ENCODE measurements around the gene TLE5.

TLE5 gene

GRCh38 chr19:3075605-3076431, 13.5 kb upstream of the TLE5 start:
- H3K9me3 ChIP-seq (ENCODE audit: severe bottlenecking) = no peaks in the 10 kb centered on the region
- H3K27me3 ChIP-seq (ENCODE audit: insufficient read depth, low read depth, severe bottlenecking) = no peaks in the 10 kb centered on the region
- TF ChIP-seq, protein P1, sequence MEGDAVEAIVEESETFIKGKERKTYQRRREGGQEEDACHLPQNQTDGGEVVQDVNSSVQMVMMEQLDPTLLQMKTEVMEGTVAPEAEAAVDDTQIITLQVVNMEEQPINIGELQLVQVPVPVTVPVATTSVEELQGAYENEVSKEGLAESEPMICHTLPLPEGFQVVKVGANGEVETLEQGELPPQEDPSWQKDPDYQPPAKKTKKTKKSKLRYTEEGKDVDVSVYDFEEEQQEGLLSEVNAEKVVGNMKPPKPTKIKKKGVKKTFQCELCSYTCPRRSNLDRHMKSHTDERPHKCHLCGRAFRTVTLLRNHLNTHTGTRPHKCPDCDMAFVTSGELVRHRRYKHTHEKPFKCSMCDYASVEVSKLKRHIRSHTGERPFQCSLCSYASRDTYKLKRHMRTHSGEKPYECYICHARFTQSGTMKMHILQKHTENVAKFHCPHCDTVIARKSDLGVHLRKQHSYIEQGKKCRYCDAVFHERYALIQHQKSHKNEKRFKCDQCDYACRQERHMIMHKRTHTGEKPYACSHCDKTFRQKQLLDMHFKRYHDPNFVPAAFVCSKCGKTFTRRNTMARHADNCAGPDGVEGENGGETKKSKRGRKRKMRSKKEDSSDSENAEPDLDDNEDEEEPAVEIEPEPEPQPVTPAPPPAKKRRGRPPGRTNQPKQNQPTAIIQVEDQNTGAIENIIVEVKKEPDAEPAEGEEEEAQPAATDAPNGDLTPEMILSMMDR (IDR thresholded peaks at IDR 0.05; ENCODE audit: low read depth, low read length) = peak; percentile 98
- H3K36me3 ChIP-seq = no peaks in the 10 kb centered on the region
- DNase-seq = peak; percentile 85
- peak overlapping the region; percentile 6 for H3K27ac ChIP-seq
- peak overlapping the region; percentile 8; the same call in 1 of the 2 replicates for H3K4me3 ChIP-seq (ENCODE audit: low read depth, low read length)

DNA sequence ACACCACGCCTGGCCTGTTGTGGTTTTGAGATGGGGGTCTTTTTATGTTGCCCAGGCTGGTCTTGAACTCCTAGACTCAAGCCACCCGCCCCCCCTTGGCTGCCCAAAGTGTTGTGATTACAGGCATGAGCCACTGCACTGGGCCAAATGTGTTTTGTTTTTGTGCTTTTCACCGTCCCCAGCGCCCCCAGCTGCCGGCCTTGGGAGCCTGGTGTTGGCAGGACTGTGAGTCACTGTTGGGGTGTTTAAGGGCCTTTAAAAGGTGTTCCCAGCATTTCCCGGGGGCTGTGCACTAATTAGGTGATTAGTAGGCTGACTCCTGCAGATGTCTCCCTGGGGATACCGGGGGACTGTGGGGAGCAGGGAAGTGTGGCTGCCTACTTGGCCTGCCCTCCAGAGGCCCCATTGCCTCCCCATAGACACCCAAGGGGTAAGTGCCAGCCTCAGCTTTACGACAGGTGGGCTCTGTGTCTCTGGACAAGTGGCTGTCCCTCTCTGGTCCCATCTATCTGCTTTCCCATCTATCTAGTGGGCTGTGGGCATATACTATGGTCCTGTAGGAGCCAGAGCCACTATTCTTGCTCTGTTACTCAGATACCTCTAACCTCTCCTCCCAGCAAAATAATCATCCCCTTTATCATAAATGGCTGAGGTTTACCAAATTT, 11.8 kb upstream of the TLE5 start:
- H3K27ac ChIP-seq = no peak overlapping the region
- H3K36me3 ChIP-seq = no peaks in the 10 kb centered on the region
- TF ChIP-seq, protein P1 (IDR thresholded peaks at IDR 0.05; ENCODE audit: low read depth, low read length) = no peak
- H3K27me3 ChIP-seq (ENCODE audit: insufficient read depth, low read depth, severe bottlenecking) = no peaks in the 10 kb centered on the region
- H3K9me3 ChIP-seq (ENCODE audit: severe bottlenecking) = no peaks in the 10 kb centered on the region
- H3K4me3 ChIP-seq (ENCODE audit: low read depth, low read length) = no peak overlapping the region
- DNase-seq = no peak

DNA sequence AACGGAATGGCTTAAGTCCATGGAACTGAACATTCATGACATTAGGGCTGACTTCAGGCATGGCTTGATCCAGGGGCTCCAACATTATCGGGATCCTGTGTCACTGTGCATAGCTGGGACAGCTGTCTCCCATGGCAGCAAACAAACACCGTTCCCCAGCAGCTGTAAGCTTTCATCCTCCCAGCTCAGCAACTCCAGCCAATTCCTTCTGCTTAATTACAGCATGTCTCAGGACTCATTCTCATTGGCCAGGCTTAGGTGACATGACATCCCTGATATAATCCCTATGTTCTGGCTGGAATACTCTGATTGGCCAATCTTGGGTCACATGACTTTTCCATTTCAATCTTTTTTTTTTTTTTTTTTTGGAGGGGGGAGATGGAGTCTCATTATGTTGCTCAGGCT, 10.9 kb upstream of the TLE5 start:
- no peaks in the 10 kb centered on the region for H3K9me3 ChIP-seq (ENCODE audit: severe bottlenecking)
- no peaks in the 10 kb centered on the region for H3K36me3 ChIP-seq
- H3K27ac ChIP-seq = no peak overlapping the region
- DNase-seq = peak; percentile 61
- no peaks in the 10 kb centered on the region for H3K27me3 ChIP-seq (ENCODE audit: insufficient read depth, low read depth, severe bottlenecking)
- H3K4me3 ChIP-seq (ENCODE audit: low read depth, low read length) = no peak overlapping the region
- TF ChIP-seq, protein P1 (IDR thresholded peaks at IDR 0.05; ENCODE audit: low read depth, low read length) = no peak

- TF ChIP-seq, protein P1 (IDR thresholded peaks at IDR 0.05; ENCODE audit: low read depth, low read length) = no peak
- peak; percentile 75 for DNase-seq
- H3K36me3 ChIP-seq = no peaks in the 10 kb centered on the region
- H3K27me3 ChIP-seq (ENCODE audit: insufficient read depth, low read depth, severe bottlenecking) = no peaks in the 10 kb centered on the region
- H3K4me3 ChIP-seq (ENCODE audit: low read depth, low read length) = no peak overlapping the region
- H3K27ac ChIP-seq = peak overlapping the region; percentile 29
- H3K9me3 ChIP-seq (ENCODE audit: severe bottlenecking) = no peaks in the 10 kb centered on the region
Observed at GRCh38 chr19:3071768-3072167, 9.5 kb upstream of the TLE5 start.

DNA sequence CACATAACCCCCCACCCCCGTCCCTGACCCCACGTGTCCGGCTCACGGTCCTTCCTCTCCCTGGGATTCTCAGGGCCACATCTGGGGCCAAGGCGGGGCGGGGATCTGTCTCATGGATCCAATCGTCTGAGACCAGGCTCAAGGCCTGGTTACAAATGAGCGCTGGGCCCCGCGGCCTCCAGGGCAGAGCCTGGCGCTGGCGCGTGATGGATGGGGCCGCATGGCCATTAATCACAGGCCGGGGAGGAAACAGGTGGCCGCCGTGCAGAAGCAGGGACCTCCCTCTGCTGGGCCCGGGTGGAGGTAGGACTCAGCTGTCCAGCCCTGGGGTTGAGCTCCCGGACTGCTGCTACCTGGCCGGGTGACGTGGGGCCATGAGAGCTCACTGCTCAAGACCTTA, 5.8 kb upstream of the TLE5 start:
- no peak overlapping the region for H3K4me3 ChIP-seq (ENCODE audit: low read depth, low read length)
- H3K27me3 ChIP-seq (ENCODE audit: insufficient read depth, low read depth, severe bottlenecking) = no peaks in the 10 kb centered on the region
- H3K36me3 ChIP-seq = no peaks in the 10 kb centered on the region
- TF ChIP-seq, protein P1 (IDR thresholded peaks at IDR 0.05; ENCODE audit: low read depth, low read length) = peak; percentile 39
- H3K9me3 ChIP-seq (ENCODE audit: severe bottlenecking) = no peaks in the 10 kb centered on the region
- peak overlapping the region; percentile 76 for H3K27ac ChIP-seq
- peak; percentile 96 for DNase-seq

Data from WERI-Rb-1 (cell line).